CD4-positive, alpha-beta T cell treated with Interleukin-17A for 4 hours (primary cell): ENCODE measurements around the gene WDR36.
A peak's percentile ranks its signal among the peaks of the same experiment; 100 is the strongest.

ENCODE experiments used
- DNase-seq: peaks from one replicate; pipeline ENCODE4 v3.0.0-alpha.2; 2020; ENCODE audit warnings: mixed read lengths

The WDR36 gene

DNA sequence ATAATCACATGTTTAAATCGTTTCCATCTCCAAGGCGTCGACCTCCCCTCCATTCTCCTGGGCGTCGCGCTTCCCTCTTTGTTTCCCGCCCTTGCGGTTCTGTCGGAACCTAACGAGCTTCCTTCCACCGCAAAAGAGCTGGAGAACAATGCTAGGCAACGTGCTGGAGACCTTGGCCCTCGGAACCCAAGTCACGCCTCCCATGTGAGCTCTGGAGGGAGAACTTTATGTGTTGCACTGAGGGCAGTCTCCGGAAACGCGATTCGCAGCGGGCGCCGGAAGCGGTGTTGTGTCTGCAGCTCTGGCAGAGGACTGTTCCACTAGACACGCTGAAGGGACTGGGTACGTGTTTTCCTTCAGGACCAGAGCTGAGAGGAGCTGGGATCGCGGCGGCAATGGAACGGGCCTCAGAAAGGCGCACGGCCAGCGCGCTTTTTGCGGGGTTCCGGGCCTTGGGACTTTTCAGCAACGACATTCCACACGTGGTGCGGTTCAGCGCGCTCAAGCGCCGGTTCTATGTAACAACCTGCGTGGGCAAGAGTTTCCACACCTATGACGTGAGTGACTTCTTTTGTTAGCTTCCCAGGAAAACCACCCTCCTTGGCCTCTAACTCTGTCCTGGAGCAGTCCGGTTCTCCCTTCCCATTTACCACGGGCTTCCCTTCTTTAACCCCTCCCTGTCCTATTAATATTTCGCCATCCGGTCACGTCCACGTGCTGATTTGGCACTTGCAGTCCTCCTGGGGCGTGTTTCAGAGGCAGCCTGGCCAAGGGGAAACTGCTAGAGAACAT, at the start of gene WDR36:
Gene WDR36, plus strand, starts transcription at position 287 of the 792 bp plus-strand sequence. Its CDS starts 109 bp downstream, at position 396.
- DNase-seq, result peak; percentile 88

DNA sequence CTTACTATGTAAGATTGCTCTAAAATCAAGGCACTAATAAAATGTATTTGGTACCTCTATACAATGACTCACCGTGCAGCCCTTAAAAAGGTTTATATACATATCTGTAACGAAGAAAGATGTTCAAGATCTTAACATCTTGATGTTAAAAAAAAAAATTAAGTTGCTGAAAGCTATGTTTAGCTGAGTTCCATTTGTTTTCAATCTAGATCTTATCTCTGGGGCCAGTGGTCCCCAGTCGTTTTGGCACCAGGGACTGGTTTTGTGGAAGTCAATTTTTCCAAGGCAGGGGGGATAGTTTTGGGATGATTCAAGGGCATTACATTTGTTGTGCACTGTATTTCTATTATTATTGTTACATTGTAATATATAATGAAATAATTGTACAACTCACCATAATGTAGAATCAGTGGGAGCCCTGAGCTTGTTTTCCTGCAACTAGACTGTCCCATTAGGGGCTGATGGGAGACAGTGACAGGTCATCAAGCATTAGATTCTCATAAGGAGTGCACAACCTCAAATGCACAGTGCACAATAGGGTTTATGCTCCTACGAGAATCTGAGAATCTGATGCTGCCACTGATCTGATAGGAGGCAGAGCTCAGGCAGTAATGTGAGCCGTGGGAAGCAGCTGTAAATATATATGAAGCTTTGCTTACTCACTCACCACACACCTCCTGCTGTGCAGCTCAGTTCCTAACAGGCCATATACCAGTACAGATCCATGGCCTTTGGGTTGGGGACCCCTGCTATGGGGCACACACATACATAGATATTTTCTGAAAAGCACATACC, 48.2 kb upstream of the WDR36 start:
- no peak for DNase-seq

DNA sequence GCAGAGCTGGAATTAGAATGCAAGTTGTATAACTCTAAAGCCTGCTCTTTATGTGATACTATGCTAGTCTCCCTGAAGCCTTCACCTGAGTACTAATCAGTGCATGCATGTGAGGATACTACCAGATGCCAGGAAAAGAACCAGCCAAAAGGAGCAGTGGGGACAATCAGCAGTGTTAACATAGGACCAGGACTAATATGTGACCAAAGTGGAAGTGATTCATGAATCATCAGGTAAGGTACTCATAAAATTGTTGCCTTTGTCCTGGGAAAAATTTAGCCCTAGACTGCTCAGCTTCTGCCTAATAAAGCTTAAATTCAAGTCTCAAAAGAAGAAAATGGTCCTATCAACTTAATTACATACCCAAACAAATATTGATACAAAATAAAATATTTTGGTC, 34.1 kb upstream of the WDR36 start:
- no peak for DNase-seq

DNA sequence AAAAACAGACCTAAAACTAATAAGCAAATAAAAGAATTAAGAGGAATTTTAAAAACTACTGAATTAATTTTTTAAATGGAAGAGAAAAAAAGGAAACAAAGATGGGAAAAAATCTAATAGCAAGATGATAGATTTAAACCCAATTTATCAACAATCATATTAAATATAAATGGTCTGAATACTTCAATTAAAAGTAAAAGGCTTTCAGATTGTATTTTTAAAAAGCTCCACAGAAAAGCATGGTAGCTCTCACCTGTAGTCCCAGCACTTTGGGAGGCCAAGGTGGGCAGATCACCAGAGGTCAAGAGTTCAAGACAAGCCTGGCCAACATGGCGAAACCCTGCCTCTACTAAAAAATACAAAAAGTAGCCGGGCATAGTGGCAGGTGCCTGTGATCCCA, 32.0 kb upstream of the WDR36 start:
- no peak for DNase-seq

DNA sequence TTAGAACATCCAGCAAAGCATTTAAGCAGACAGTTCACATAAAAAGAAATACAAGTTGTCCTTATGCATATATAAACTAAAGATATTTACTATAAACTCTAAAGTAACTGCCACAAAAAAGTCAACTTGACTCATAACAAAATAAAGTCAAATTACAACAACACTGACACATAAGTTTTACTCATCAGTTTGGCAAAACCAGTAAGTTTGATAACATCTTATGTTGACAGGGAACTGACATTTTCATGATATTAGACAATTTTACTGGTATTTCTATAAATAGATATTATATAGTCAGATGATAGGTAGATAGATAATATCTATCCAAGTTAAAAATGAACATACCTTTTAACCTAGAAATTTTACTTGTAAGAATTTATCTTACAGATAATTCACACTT, 30.5 kb upstream of the WDR36 start:
- no peak for DNase-seq

DNA sequence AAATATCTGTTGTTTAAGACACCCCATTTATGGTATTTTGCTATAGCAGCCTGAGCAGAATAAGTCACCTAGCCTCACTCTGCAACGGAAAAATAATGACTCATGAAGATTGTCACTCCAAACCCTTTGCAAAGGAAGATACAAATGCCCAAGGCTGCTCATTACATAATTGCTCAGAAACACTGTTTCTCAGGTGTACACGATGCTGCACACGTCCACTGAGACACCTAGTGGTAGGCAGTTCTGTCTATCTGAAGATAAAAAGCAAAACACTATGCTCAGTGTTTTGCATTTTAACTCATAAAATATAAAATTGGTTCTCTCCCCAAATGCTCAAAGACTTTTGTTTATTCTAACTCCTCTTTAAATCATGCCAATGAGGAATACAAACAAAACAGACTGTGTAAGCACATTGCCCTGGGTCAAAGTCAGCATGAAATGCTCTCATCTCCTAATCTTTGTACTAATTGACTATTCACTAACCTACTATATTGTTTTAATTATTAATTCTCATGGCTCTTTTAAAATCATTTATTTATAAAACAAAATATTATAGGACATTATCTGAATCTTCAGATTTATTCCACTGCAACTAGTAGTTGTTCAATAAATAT, 28.3 kb upstream of the WDR36 start:
- DNase-seq, result no peak

DNA sequence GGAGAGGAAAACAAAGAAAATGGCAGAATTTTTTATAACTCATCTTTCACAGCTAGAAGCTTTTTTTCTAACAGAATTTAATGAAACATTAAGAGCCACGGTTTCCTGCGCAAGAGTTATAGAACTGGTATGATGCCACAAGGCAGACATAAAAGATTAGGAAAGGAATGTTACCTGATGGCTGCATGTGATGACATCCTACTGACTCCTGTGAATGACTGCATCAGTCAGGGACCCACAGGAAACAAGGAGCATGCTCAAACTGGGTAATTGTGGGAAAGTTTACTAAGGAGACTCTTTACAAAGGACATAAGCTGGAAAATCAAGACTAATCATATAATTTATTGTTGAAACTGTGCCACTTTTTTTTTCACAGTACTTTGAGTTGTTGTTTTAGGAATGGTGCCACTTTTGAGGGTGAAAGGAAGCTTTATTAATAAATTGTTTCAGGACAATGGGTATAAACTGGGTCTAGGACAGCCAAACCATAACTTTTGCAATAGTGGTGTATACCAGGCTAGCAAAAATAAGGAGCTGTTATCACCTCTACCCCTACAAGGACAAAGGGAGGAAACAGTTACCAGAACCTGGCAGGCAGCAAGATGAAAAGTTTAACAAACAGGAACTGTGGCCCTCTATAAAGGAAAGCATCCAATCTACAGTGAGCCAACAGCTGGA, 25.7 kb upstream of the WDR36 start:
- no peak for DNase-seq

DNA sequence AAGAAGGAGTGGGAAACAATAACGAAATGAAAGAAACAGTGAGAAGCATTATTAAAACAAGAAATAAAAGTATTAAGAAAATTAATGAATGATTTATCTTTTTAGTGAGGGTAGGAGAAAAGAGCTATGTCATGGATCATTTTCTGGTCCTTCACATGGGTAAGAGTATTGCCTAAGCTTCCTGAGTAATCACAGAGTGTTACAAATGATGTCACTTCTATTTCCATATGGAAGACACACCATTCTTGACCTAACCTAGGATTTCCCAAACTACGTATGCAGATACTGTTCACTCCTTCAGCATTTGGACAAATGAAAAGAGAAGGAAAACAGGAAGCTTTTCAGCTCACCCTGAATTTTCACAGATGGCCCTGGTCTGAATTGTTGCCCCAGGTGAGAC, 23.9 kb upstream of the WDR36 start:
- DNase-seq, result no peak

DNA sequence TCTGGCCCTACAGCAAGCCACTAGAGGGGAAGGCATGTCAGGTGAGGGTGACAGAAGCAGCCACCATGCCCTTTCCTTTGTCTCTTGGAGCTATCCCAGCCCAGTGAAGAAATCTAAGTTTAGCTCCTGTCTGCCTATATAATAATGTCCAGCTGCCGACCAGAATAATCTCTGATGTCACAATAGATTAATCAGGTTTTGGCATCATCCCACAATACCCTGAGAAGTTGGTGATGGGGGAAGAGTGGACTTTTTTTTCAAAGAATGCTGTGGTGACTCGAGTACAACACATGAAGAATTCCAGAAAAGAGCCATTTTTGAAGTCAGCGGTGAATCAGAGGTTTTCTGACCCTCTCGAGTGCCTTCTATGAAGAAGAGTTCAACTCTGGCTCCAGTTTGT, 22.3 kb upstream of the WDR36 start:
- DNase-seq, result no peak

DNA sequence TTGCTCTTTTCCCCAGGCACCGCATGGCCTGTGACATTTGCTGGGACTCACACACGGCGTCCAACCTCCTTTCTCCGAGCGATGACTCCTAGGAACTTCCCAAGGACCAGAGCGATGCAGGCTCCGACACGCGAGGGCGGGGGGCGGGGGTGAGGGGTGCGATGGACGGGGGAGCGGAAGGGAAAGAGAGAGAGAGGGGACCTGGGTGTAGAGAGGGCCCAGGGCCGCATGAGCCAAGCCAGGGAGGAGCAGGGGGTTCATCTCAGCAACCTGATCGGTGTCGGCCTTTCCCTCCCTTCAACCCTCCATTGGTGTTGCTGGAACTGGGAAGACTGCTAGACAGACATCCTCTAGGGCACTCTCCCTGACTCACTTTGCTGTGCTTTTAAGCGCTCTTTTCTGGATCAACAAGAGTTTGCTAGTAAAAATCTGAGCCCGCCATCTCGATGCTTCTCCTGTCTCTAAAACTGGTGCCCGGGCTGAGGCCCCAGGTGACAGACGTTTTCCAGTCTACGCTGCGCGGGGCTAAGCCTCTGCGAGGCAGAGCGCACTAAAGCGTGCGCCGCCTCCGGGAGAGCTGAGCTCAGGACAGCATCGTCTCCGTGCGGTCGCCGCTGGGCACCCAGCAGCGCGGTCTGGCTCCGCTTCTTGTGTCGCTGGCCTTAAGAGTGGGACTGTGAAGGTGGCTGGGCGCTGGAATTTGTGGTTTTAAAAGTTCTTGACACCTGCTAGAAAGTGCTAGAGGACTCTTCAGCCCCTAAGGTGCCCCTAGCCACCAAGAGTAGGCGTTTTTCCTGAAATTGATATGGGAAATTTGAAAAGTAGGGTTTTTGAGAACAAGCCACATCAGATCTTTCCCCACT, 21.6 kb upstream of the WDR36 start:
- peak; percentile 7 for DNase-seq

DNA sequence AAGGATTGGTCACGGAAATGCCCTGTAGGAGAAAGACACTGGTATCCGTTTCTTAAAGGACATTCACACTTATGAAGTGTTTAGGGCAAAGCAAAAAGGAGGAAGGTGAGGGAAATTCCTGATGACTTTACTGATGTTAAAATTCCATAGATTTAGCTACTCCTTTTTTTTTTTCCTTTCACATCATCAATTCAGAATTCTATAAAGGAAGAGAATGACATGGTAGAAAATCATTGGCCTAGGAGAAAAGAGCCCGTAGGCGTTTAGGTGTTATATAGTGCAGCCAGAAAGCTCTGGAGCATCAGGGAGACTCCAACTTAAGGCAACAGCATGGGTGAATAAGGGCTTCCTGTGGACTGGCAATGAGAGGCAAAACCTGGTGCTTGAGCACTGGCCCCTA, 20.7 kb upstream of the WDR36 start, which contains the start of gene TSLP:
Gene TSLP, plus strand, starts transcription at position 301 of the 400 bp plus-strand sequence. CDS start 178 bp downstream, outside the sequence.
- no peak for DNase-seq

DNA sequence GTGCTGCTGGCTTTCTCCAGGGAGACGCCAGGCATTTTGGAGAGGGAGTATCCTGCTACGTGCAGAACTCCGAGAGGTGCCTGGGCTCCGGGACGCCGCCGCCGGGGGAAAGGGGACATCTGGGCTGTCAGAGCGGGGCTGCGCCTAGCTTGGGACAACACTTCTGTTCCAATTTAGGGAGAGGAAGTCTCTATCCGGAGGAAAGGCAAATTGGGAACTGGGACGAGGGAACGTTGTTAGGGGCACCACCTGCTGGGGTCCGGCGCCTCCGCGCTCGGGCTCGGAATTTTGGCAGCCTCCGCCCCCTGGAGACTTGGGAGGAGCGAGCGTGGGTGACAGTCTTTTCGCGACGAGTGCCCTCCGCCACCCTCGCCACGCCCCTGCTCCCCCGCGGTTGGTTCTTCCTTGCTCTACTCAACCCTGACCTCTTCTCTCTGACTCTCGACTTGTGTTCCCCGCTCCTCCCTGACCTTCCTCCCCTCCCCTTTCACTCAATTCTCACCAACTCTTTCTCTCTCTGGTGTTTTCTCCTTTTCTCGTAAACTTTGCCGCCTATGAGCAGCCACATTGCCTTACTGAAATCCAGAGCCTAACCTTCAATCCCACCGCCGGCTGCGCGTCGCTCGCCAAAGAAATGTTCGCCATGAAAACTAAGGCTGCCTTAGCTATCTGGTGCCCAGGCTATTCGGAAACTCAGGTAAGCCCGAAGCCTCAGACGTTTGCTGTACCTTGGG, 19.0 kb upstream of the WDR36 start:
- DNase-seq, result peak; percentile 70

DNA sequence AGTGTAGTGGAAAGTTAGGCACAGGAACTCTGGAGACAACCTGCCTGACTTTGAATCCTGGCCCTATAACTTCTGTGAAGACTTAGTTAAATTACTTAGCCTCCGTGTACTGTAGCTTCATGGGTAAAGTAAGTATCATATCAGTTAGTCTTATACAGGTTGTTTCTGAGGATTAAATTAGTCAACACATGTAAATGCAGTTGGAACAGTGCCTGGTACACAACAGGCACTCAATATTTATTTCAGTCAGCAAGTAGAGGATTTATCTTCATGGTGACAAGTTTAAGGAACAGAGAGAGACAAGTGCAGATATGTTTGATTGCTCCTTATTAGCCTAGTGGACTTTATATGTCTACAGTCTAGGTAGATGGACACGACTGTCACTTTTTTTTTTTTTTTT, 17.9 kb upstream of the WDR36 start:
- DNase-seq, result no peak

DNA sequence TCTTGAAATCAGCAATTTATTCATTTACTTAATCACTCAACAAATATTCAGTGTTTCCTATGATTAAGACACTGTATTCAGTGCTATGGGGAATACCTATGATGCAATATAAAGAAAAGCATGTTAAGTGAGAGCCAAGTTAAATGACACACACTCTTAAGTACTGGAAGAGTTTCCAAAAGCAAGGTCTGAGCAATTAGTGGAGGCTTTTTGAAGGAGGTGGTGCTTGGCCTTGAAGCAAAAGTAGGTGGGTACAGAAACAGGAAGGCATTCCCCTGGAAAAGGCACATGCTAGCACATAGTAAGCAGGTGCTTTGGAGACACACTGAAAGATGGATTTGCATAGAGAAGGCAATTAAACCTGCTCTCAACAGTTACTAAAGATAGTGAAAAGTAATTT, 16.6 kb upstream of the WDR36 start:
- DNase-seq, result no peak

DNA sequence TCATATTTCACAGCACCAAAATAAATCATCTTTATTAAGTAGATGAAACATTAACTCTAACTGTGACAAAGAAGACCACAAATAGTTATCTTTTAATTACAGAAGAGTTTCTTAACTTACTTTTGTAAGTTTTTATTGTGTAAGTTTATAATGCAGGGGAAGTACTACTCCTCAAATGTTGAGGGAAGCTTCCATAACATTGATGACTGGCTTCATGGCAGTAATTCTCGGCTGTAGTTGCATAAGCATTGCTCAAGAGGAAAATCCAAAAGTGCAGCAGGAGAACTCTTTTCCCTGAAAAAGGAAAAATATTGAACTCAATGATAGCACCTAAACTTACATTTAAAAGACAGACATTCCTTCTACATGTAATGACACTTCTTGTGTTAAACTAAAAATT, 16.1 kb upstream of the WDR36 start:
- no peak for DNase-seq

DNA sequence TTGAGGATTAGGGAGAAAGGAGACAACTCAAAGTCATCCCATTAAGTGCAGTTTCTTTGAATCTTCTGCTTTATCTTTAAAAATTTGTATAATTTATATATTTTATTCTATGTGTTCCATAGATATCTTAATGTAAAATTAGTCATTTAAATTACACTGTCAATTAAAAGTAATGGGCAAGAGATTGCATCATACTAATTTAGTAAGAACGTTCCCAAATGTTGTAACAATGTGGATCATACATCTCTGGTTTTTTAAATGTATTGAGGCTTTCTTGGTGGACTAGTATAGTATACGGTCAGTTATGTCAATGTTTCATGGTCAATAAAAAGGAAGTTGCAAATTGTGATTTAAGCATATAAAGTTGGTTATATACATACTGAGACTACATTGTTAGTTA, 14.5 kb upstream of the WDR36 start:
- DNase-seq, result no peak

DNA sequence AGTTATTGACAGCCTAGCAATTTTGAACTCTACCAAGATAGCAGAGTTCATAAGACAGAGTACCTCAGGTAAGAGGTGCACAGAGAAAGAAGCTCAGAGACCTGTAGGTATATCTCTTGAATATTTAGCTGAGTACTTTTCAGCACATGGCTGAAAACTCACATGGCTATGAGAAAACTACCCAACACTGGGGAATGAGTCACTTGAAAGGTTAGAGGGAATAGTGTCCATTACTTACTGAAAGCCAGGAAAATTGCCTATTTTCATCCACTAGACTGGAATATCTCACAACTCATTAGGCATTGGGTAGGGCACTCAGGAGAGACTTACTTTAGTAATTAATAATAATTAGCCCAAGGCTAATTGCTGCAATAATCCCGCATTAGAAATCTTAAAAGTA, 12.3 kb upstream of the WDR36 start:
- no peak for DNase-seq

DNA sequence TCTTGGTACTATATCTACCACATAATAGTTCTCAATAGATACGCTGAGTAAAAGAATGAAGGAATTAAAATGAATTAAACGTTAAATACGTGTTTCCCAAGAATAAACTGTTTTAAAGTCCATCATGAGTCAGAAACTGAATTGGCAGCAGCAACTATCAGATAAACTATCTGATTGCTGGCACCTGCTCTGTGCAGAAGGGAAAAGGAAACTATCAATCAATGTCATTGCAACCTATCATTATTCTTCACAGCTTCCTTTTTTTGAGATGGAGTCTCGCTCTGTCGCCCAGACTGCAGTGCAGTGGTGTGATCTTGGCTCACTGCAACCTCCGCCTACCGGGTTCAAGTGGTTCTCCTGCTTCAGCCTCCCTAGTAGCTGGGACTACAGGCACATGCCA, 8.8 kb upstream of the WDR36 start:
- DNase-seq, result no peak

DNA sequence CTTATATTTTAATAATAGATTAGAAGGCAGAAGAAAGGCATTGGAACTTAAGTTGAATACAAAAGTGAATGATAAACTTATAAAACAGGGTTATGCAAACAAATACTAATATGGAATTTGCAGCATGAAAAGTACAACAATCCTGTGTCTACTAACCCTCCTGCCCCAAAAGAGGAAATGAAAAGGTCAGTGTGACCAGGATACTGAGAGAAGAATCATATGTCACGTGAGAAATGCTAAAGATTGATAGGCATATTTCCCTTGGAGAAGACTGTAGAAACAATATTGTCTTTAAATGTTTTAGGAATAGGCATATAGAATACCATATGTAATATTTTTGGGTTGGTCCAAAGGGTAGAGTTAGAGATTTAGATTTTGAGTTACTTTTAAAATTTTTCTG, 3.8 kb downstream of the WDR36 start:
- DNase-seq, result no peak

DNA sequence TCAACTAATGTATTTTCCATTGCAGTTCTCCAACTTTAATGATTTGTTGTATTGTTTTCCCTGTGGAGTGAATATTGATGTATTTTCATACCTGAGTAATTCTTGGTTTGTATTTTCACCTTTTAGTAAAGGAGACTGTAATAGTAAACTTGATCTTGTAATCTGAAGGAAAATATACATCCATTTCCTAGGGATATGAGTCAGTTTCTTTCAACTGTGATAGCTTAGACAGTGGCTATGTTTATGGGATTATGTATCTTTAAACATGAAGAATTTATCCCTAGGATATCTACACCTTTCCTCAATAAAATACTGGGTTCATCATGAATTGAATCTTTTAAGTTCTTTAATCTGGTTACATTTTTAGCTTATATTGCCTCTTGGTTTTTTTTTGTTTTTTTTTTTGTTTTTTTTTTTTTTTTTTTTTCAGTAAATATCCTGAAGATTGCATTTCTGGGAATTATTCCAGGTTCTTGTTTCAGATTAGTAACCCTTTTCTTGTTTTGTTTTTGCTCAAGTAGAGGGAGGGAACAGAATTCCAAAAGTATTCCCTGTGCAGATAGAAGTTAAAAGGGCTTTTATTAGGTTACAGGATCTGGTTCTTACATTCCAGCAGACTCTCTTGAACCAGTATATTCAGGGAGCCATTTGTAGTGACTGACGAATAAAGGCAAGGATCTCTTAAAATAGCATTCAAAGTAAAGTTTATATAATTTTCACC, 7.1 kb downstream of the WDR36 start:
- DNase-seq, result no peak
